WTC11 (cell line): ENCODE results near the gene ZNF256. TPM values are rescaled to one million over a fixed set of nuclear protein-coding genes. Genes with fewer than 3 reads are reported as not detected.

ENCODE experiments used
- ATAC-seq: fragments of 200-7000 bp; cut with Tn5 transposase; 2 replicates; pipeline ENCODE4 v1.10.0; 2021; ENCODE audit warnings: mild to moderate bottlenecking, moderate library complexity
- CTCF ChIA-PET: fragments of 300-600 bp; sonication (Branson Sonifier 250); formaldehyde crosslinking; loops from one replicate; lab custom pipeline; 2021; ENCODE audit warnings: antibody characterized with exemption; lab: Charles Lee
- POLR2A ChIA-PET: fragments of 350-600 bp; sonication (Branson Sonifier 250); formaldehyde crosslinking; loops from one replicate; lab custom pipeline; 2021; ENCODE audit warnings: antibody characterized with exemption; lab: Charles Lee
- DNase-seq: peaks from one replicate; pipeline ENCODE4 v3.0.0; 2021; ENCODE audit warnings: low spot score
- H3K27ac Mint-ChIP-seq: 2 replicates; pipeline ENCODE4 v1.8.0; 2021; ENCODE audit warnings: mixed read lengths
- H3K27me3 Mint-ChIP-seq: 2 replicates; pipeline ENCODE4 v1.8.0; 2021; ENCODE audit warnings: low read depth, mild to moderate bottlenecking, moderate library complexity, mixed read lengths
- H3K36me3 Mint-ChIP-seq: 2 replicates; pipeline ENCODE4 v1.8.0; 2021; ENCODE audit warnings: mixed read lengths
- H3K4me1 Mint-ChIP-seq: 2 replicates; pipeline ENCODE4 v1.8.0; 2022; ENCODE audit warnings: mixed read lengths
- H3K4me3 Mint-ChIP-seq: 2 replicates; pipeline ENCODE4 v1.8.0; 2021; ENCODE audit warnings: mild to moderate bottlenecking, moderate library complexity, mixed read lengths
- H3K9me3 Mint-ChIP-seq: 2 replicates; pipeline ENCODE4 v1.8.0; 2021; ENCODE audit warnings: mixed read lengths
- CREB1 ChIP-seq: sonication (generic); formaldehyde crosslinking; IDR thresholded peaks from 2 replicates; pipeline ENCODE4 v1.8.0; 2023; ENCODE audit warnings: mild to moderate bottlenecking, missing genetic modification reagents
- ERG ChIP-seq: fragments of 250-450 bp; sonication (Bioruptor Pico); IDR thresholded peaks from 2 replicates; pipeline ENCODE4 v1.8.0; 2021; ENCODE audit warnings: mild to moderate bottlenecking
- ZNF317 ChIP-seq: sonication (generic); formaldehyde crosslinking; IDR thresholded peaks from 2 replicates; pipeline ENCODE4 v1.8.1; 2023; ENCODE audit warnings: low read depth, mild to moderate bottlenecking, moderate library complexity, missing genetic modification reagents, borderline replicate concordance
- total RNA-seq: library from RNA; stranded (reverse); gene quantifications from 3 replicates; pipeline ENCODE4 v1.2.3, GENCODE V29; 2021

Gene ZNF256
- total RNA-seq, 1 experiment from 2014 or later: 17.9 TPM

GRCh38 chr19:57903618-57904184 lies 43.8 kb downstream of the ZNF256 start (continued):
- TF ChIP-seq ZNF317 (CRISPR knock-in tag): no peak

- H3K27me3 Mint-ChIP-seq: no peaks in the 10 kb centered on the region
- ChIA-PET POLR2A (no interaction called here), CTCF (interaction anchor here (0.8 kb wide), 1 partner anchor 24 kb away, joined by 4 read pairs; no protein-coding TSS in a partner anchor)
- H3K4me1 Mint-ChIP-seq: peaks cover 11% of the 10 kb centered on the region
- no peak for ATAC-seq
- DNase-seq: no peak
- no peaks in the 10 kb centered on the region for H3K36me3 Mint-ChIP-seq
- H3K4me3 Mint-ChIP-seq: no peak overlapping the region
- no peak overlapping the region for H3K27ac Mint-ChIP-seq
- TF ChIP-seq CREB1 (CRISPR knock-in tag) (no peak), ERG (no peak)
- no peaks in the 10 kb centered on the region for H3K9me3 Mint-ChIP-seq
Observed at GRCh38 chr19:57900311-57900710, 47.2 kb downstream of the ZNF256 start.

Other genes starting within 250 kb of the ZNF256 start
- gene ZNF154, start 238.5 kb downstream of the ZNF256 start, total RNA-seq: 20.0 to 22.0 TPM (median 21.4 TPM) in 3 replicates
- gene ZNF671, start 220.1 kb downstream of the ZNF256 start, total RNA-seq: 6.8 to 9.1 TPM (median 7.1 TPM) in 3 replicates
- 14.3 to 16.9 TPM (median 16.4 TPM) in 3 replicates for gene ZNF776, start 200.9 kb downstream of the ZNF256 start, total RNA-seq
- 13.6 to 16.4 TPM (median 15.4 TPM) in 3 replicates for gene ZNF586, start 178.0 kb downstream of the ZNF256 start, total RNA-seq
- gene ZNF552, start 132.8 kb downstream of the ZNF256 start, total RNA-seq: 9.0 to 13.1 TPM (median 9.3 TPM) in 3 replicates
- 39.9 to 43.2 TPM (median 41.7 TPM) in 3 replicates for gene ZNF587B, start 117.4 kb downstream of the ZNF256 start, total RNA-seq
- gene ZNF587, start 97.8 kb downstream of the ZNF256 start, total RNA-seq: 46.6 to 57.0 TPM (median 47.0 TPM) in 3 replicates
- 60.7 to 80.8 TPM (median 77.8 TPM) in 3 replicates for gene ZNF814, start 58.7 kb downstream of the ZNF256 start, total RNA-seq
- 21.4 to 22.6 TPM (median 21.5 TPM) in 3 replicates for gene ZNF417, start 31.1 kb downstream of the ZNF256 start, total RNA-seq
- gene ZNF418, start 12.3 kb downstream of the ZNF256 start, total RNA-seq: 19.6 to 21.1 TPM (median 20.8 TPM) in 3 replicates
- 1.1 to 1.3 TPM (median 1.1 TPM) in 3 replicates for gene C19orf18, start 26.8 kb upstream of the ZNF256 start, total RNA-seq
- gene ZNF606, start 55.1 kb upstream of the ZNF256 start, total RNA-seq: 24.5 to 26.2 TPM (median 26.1 TPM) in 3 replicates
- gene ZSCAN1, start 86.3 kb upstream of the ZNF256 start, total RNA-seq: 0.69 to 1.3 TPM (median 0.78 TPM) in 3 replicates
- gene ZNF135, start 111.6 kb upstream of the ZNF256 start, total RNA-seq: 5.6 to 8.0 TPM (median 7.2 TPM) in 3 replicates
- 55.9 to 65.5 TPM (median 64.8 TPM) in 3 replicates for gene ZSCAN18, start 150.5 kb upstream of the ZNF256 start, total RNA-seq
- gene ZNF329, start 203.1 kb upstream of the ZNF256 start, total RNA-seq: 16.3 to 18.3 TPM (median 16.5 TPM) in 3 replicates
- 25.4 to 28.8 TPM (median 27.5 TPM) in 3 replicates for gene ZNF274, start 235.4 kb upstream of the ZNF256 start, total RNA-seq